HG03139 (cell line): ENCODE measurements around the gene ISM2.

ENCODE experiments used
- ATAC-seq: cut with Tn5 transposase; IDR thresholded peaks from one replicate; pipeline ENCODE4 v1.9.1; 2021; ENCODE audit not compliant: unreplicated experiment

ISM2 gene

DNA sequence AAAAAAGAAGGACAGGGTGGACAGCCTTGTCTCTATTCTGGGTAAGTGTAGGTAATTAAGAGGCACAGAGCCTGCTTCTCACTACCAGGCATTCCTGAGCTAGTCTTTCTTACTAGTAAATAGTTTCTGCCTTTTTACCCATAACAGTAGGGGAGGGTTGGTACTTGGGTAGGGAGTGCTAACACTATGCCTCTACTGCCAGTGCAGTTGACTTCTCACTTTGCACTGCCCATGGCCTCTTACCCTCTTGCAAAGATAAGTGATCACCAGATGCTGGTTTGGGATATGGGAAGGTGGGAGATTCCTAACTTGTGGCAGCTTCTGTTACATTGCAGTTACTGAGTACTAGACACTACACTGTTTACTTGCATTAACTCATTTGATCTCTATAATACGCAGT lies 29.1 kb downstream of the ISM2 start:
- ATAC-seq: no peak

DNA sequence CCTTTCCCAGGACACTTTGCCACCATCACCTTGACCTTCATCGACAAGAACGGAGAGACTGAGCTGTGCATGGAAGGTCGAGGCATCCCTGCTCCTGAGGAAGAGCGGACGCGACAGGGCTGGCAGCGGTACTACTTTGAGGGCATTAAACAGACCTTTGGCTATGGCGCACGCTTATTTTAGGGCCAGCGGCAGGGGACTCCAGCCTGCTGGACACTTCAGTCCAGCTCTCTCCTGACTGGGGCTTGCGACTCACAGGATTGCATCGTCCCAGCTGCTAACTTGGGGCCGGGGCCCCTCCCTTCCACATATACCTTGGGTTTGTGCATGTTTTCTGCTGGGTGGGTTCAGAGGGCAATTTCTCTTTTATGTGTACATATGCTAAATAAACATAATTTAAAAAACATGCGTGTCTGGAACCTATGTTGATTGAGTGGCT lies 29.5 kb downstream of the ISM2 start:
- no peak for ATAC-seq

DNA sequence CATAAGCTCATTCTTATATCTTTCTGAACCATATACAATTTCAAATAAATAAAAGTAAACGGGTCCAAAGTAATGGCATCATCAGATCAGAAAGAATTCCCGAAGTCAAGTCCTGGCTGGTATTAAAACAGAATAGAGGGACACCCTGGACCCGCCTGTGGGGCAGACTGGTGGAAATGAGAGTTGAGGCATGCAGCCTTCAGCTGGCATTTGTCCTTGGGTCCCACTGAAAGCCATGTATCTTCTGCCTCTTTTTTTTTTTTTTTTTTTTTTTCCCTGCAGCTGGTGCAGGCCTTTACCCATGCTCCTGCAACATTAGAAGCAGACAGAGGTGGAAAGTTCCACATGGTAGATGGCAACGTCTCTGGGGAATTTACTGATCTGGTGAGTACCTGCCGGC lies 30.8 kb downstream of the ISM2 start:
- no peak for ATAC-seq

DNA sequence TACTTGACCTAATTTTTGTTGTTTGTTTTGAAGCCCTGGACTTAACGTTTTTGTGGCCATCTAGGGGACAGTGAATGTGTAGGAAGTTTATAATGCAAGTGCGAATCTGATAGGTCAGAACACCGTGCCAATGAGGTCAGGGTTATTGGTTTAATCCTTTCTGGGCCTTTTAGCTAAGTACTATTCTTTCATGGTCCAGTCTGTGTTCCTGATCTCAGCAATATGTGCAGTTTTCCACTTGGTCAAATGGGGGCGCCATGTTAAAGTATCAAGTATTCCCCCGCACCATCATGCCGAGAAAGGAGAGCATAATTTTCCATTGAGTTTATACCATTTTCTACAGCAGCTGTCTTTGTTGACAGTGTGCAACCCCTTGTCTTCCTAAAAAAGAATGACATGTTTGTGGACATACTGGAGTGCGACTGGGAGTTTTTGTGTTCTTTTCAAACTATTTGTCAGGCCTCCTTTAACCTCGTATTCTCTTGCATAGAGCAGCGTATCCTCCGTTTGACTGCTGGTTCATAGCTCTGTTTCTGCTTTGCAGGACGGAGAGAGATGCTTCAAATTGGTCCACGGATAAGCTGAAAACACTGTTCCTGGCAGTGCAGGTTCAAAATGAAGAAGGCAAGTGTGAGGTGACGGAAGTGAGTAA lies 39.4 kb downstream of the ISM2 start:
- ATAC-seq: no peak

DNA sequence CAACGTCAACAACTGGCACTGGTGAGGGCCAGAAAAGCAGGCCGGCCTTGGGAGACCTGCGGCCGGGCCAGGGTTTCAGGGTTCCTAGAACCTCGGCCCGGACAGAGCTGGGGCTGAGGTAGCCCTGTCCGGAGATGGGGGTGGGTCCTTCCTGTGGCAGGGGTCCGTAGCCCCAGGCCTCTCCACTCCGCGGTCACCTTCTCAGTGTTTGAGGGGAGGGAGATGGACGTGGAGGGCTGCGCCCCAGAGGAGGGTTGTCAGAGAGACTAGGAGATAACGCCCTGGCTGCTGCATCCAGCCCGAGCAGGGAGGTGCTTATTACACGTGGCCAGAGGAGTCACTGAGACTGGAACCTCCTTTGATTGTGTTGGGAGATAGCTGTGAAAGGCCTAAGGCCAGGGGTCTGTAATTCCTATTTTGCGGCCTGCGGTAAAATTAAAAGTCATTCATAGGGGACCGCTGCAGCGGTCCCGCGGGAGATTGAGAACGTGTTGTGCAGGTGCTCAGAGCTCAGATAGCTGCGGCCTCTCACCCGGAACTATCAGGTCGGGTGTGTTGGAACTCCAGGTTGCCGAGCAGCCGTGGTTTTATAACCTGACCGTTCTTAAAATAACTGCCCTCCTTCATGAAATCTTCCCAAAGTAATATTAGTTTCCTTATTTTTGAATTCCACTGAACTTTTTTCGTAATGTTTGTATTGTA lies 40.2 kb downstream of the ISM2 start:
- peak; percentile 13 for ATAC-seq

DNA sequence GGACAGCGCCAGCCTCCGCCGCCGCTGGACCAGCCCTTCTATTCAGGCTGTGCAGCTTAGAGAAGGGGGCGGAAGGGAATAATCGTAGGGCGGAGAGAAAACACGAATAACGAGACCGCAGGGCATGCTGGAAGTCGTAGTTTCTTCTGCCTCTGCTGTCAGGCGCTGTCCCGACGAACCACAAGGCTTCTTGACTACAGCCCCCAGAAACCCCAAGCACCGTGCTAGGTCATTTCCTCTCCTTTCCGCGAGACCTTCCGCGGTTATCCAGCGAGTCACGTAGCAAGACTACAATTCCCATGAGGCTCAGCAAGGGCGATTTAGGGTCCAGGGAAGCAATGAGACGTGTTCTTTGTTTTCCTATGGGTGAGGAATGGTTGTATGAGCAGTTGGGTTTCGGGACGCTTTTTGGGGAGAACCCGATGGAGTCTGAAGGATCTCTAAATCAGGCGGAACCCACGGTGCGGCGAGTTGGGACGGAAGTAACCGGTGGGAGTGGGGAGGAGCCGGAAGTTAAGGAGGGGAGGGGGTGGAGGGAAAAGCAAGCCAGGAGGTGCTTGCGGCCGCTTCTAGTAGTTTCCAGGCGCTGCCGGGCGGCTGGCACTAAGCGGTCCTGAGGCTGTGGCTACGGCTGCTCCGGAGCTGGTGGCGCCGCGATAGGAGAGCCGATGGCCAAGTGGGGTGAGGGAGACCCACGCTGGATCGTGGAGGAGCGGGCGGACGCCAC lies 40.9 kb downstream of the ISM2 start, which contains the start of the genes AHSA1 and VIPAS39:
TSS of gene AHSA1 (plus strand) at position 572 of the 727 bp plus-strand sequence. CDS start at position 669, 97 bp downstream.
TSS of gene VIPAS39 (minus strand) at position 80 of the 727 bp plus-strand sequence. CDS start 3,499 bp downstream, outside the sequence.
- peak; percentile 88 for ATAC-seq

DNA sequence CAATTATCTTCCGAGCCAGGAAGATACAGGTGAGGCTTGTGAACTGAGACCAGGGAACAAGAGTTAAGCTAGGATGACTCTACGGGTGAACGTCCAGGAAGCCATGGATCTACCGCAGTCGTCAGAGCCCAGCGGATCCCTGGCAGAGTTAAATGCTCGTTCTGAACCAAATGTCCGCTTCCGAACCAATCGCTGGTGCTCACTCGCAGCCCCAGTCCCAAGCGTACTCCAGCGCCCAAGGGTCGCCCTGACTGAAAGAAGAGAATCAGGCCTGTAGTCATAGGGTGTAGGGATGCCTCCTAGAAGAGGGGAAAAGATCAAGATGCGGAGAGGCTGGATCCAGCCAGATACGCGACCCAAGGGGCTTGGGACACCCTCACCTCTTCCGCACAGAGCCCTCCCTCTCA lies 41.5 kb downstream of the ISM2 start:
- no peak for ATAC-seq

DNA sequence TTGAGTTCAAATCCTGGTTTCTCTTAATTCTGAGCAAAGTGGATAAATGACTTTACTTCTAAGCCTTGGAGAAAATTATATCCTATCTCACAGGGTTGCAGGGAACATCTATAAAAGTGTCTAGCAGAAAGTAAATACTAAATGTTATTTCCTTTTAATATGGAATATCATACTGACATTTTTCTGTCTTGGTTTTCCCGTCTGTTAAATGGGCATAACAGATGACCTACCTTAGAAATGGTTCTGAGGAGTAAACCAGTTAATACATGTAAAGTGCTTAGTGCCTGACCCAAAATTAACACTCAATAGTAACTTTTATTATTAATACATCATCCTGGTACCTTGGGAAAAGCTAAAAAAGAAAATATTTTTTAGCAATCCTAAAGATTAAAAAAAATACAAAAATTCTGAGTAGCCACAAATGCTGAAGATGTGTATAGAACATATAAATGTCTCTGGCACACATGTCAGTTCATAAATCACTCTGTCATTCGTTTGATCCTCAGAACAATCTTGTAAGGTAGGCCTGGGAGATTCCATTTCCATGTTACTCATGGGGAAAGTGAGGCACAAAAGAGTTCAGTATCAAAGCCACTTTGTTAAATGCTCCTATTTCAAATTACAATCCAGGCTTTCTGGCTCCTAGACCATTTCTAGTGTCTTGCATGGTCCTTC lies 42.5 kb downstream of the ISM2 start:
- no peak for ATAC-seq

DNA sequence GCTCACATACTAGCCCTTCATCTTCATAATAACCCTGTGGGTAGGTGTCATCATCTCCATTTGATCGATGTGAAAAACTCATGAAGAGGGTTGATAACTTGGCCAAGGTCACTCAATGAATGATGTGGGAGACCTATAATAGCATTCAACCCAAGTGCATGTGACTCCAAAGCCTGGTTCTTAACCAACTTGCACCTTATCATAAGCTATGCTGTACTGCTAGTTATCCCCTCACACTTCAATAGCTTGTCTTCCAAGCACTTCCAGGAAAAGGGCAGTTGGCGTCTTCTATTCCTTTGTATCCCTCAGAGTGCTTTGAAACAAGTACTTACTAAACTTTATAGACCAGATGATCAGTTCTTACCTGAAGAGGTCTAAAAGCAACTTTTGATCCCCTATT lies 56.4 kb downstream of the ISM2 start:
- ATAC-seq: no peak

DNA sequence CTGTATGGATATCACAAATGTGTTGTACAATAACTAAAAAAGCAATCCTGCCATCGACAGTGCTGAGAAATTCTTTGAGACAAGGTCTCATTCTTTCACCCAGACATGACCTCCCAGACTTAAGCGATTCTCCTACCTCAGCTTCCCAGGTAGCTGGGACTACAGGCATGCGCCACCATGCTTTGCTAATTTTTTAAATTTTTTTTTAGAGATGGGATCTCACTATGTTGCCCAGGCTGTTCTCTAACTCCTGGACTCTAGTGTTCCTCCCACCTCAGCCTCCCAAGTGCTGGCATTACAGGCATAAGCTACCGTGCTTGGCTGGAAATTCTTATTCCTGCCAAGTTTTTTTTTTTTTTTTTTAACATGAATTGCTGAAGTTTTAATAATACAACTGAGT lies 58.8 kb downstream of the ISM2 start:
- no peak for ATAC-seq

DNA sequence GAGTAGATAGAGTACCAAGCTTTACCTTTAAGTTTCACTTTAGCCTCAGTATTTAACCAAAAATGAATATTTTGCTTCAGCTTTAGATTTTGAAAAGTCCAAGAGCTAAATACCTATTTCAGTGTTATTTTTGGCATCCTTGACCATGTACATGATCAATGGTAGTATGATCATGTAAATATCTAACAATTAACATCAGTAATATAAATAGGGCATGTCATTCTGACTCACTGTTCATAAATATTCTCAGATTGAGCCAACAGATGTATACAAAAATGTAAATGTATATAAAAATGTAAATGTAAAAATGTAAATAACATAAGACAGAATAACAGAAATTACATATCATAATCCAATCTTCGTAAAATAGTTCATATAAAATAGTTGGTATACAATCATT lies 60.0 kb downstream of the ISM2 start:
- ATAC-seq: no peak

DNA sequence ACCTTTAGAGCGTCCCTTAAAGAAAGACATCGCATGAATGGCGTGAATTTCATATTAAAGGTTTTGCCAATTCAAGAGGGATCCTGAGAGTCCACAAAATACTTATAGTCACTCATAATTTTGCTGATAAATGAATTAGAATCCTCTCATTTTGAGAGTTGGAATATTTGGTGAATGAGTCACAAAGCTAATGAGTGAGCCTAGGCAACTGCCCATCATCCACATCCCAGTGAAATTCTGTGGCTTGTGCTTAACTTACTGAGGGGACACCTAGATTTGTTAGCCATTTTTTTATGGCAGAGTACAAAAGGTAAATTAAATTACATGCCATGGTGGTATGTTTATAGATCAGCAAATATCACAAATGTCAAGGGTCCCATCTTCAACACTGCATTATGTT lies 62.6 kb downstream of the ISM2 start:
- ATAC-seq: no peak

DNA sequence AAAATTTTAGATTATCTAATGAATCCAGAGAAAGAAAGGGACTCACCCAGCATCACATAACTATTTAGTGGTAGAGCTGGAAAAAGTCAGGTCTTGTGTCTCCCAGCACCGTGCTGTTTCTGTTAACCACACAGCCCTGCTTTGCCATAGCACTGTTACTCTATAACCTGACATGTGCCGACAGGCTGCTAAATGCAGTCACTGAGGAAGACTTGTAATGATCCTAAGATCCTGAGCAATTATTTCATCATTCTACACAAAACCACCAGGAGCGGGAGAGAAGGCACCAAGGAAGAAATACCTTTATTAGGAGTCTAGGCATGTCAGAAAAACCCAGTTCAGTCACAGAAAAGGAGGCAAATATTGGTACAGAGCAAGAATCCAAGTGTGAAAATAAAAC lies 72.2 kb downstream of the ISM2 start:
- no peak for ATAC-seq

DNA sequence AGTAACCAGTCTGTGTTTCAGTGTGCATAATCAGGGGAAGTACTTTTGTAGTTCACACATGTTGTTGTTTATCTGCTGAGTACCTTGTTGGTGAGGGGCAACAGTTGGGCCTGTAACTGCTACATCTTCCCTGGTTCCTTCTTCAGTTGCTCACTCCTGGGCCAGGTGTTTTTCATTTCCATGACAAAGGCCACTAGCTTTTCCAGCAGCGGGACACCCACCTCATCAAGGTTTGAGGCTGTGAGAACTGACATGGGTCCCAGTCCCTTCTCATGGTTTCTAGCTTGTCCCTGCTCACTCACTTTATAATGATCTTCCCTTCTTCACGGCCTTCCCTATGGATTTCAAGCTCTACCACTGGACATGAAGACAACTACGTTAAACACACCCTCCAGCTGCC lies 73.8 kb downstream of the ISM2 start:
- no peak for ATAC-seq
